WTC11 (cell line): ENCODE measurements around the gene RAD18. TPM values are rescaled to one million over a fixed set of nuclear protein-coding genes. Genes with fewer than 3 reads are reported as not detected.

Experiments used
- ATAC-seq: fragments of 200-7000 bp; cut with Tn5 transposase; 2 replicates; pipeline ENCODE4 v1.10.0; 2021; ENCODE audit warnings: mild to moderate bottlenecking, moderate library complexity
- CTCF ChIA-PET: fragments of 300-600 bp; sonication (Branson Sonifier 250); formaldehyde crosslinking; loops from one replicate; lab custom pipeline; 2021; ENCODE audit warnings: antibody characterized with exemption; lab: Charles Lee
- POLR2A ChIA-PET: fragments of 350-600 bp; sonication (Branson Sonifier 250); formaldehyde crosslinking; loops from one replicate; lab custom pipeline; 2021; ENCODE audit warnings: antibody characterized with exemption; lab: Charles Lee
- DNase-seq: peaks from one replicate; pipeline ENCODE4 v3.0.0; 2021; ENCODE audit warnings: low spot score
- H3K27ac Mint-ChIP-seq: 2 replicates; pipeline ENCODE4 v1.8.0; 2021; ENCODE audit warnings: mixed read lengths
- H3K27me3 Mint-ChIP-seq: 2 replicates; pipeline ENCODE4 v1.8.0; 2021; ENCODE audit warnings: low read depth, mild to moderate bottlenecking, moderate library complexity, mixed read lengths
- H3K36me3 Mint-ChIP-seq: 2 replicates; pipeline ENCODE4 v1.8.0; 2021; ENCODE audit warnings: mixed read lengths
- H3K4me1 Mint-ChIP-seq: 2 replicates; pipeline ENCODE4 v1.8.0; 2022; ENCODE audit warnings: mixed read lengths
- H3K4me3 Mint-ChIP-seq: 2 replicates; pipeline ENCODE4 v1.8.0; 2021; ENCODE audit warnings: mild to moderate bottlenecking, moderate library complexity, mixed read lengths
- H3K9me3 Mint-ChIP-seq: 2 replicates; pipeline ENCODE4 v1.8.0; 2021; ENCODE audit warnings: mixed read lengths
- ATF6 ChIP-seq: sonication (generic); formaldehyde crosslinking; IDR thresholded peaks from 2 replicates; pipeline ENCODE4 v1.8.1; 2023; ENCODE audit warnings: mild to moderate bottlenecking, missing genetic modification reagents
- CREM ChIP-seq: sonication (generic); formaldehyde crosslinking; IDR thresholded peaks from 2 replicates; pipeline ENCODE4 v1.8.1; 2022; ENCODE audit warnings: mild to moderate bottlenecking, missing genetic modification reagents, moderate library complexity
- ELF4 ChIP-seq: sonication (generic); formaldehyde crosslinking; IDR thresholded peaks from 2 replicates; pipeline ENCODE4 v1.8.1; 2022; ENCODE audit warnings: low read depth, mild to moderate bottlenecking, moderate library complexity, missing genetic modification reagents
- FOXP1 ChIP-seq: sonication (generic); formaldehyde crosslinking; IDR thresholded peaks from 2 replicates; pipeline ENCODE4 v1.8.0; 2022; ENCODE audit warnings: missing genetic modification reagents, mild to moderate bottlenecking, moderate library complexity, borderline replicate concordance
- FOXP4 ChIP-seq: sonication (generic); formaldehyde crosslinking; IDR thresholded peaks from 2 replicates; pipeline ENCODE4 v1.8.0; 2022; ENCODE audit warnings: mild to moderate bottlenecking, missing genetic modification reagents
- KAT7 ChIP-seq: sonication (generic); formaldehyde crosslinking; IDR thresholded peaks from 2 replicates; pipeline ENCODE4 v1.8.1; 2023; ENCODE audit warnings: missing genetic modification reagents, mild to moderate bottlenecking, borderline replicate concordance
- MAX ChIP-seq: sonication (generic); formaldehyde crosslinking; IDR thresholded peaks from 2 replicates; pipeline ENCODE4 v1.8.0; 2022; ENCODE audit warnings: mild to moderate bottlenecking, missing genetic modification reagents
- MXD4 ChIP-seq: fragments of 250-450 bp; sonication (Bioruptor Pico); IDR thresholded peaks from 2 replicates; pipeline ENCODE4 v1.8.0; 2021; ENCODE audit warnings: mild to moderate bottlenecking, moderate library complexity, borderline replicate concordance
- NFE2L1 ChIP-seq: sonication (generic); formaldehyde crosslinking; IDR thresholded peaks from 2 replicates; pipeline ENCODE4 v1.8.1; 2023; ENCODE audit warnings: missing genetic modification reagents
- PRDM15 ChIP-seq: sonication (generic); formaldehyde crosslinking; IDR thresholded peaks from 2 replicates; pipeline ENCODE4 v1.8.0; 2022; ENCODE audit warnings: missing genetic modification reagents
- ZNF138 ChIP-seq: sonication (generic); formaldehyde crosslinking; conservative IDR thresholded peaks from 2 replicates; pipeline ENCODE4 v1.8.1; 2022; ENCODE audit warnings: mild to moderate bottlenecking, moderate library complexity, missing genetic modification reagents
- ZNF396 ChIP-seq: fragments of 250-450 bp; sonication (Bioruptor Pico); IDR thresholded peaks from 2 replicates; pipeline ENCODE4 v1.8.0; 2021; ENCODE audit warnings: mild to moderate bottlenecking, moderate library complexity, borderline replicate concordance
- ZNF425 ChIP-seq: fragments of 250-450 bp; sonication (Bioruptor Pico); conservative IDR thresholded peaks from 2 replicates; pipeline ENCODE4 v1.9.0; 2021; ENCODE audit warnings: mild to moderate bottlenecking
- total RNA-seq: library from RNA; stranded (reverse); gene quantifications from 3 replicates; pipeline ENCODE4 v1.2.3, GENCODE V29; 2021

The RAD18 gene
- total RNA-seq, 1 experiment from 2014 or later, result 24.4 TPM

- no peak overlapping the region for H3K4me3 Mint-ChIP-seq
Measured at GRCh38 chr3:8980756-8981257, 17.5 kb upstream of the RAD18 start.

More at GRCh38 chr3:8980756-8981257, 17.5 kb upstream of the RAD18 start:
- ATAC-seq, result no peak
- POLR2A ChIA-PET, result no interaction called here
- no peak for DNase-seq
- Mint-ChIP-seq H3K27ac (no peak overlapping the region), H3K4me1 (peaks cover under 1% of the 10 kb centered on the region; the same call in 1 of the 2 replicates), H3K36me3 (peaks cover 3% of the 10 kb centered on the region; the same call in 1 of the 2 replicates), H3K27me3 (peaks cover 13% of the 10 kb centered on the region), H3K9me3 (peaks cover 9% of the 10 kb centered on the region)
- TF ChIP-seq ZNF425 (CRISPR knock-in tag), result no peak
- no peak for TF ChIP-seq ATF6 (CRISPR knock-in tag)
- TF ChIP-seq FOXP4, result no peak
- TF ChIP-seq PRDM15, result no peak
- TF ChIP-seq MAX (CRISPR knock-in tag), result no peak
- TF ChIP-seq FOXP1 (CRISPR knock-in tag), result no peak
- no peak for TF ChIP-seq NFE2L1
- TF ChIP-seq ELF4 (CRISPR knock-in tag), result no peak
- TF ChIP-seq ZNF138 (CRISPR knock-in tag), result no peak
- no peak for TF ChIP-seq MXD4
- no peak for TF ChIP-seq CREM (CRISPR knock-in tag)
- TF ChIP-seq ZNF396, result no peak
- no peak for TF ChIP-seq KAT7 (CRISPR knock-in tag)
- CTCF ChIA-PET, result interaction anchor here (0.8 to 1.9 kb wide), 2 partner anchors 9 to 322 kb away, joined by 3 to 5 read pairs; no protein-coding TSS in a partner anchor
